Left lung (tissue), 10 donors: ENCODE data around the gene GABRR3. TPM values are rescaled to one million over a fixed set of nuclear protein-coding genes. Genes with fewer than 3 reads are reported as not detected.
"Not testable (repeated sequence)": the region's sequence is repeated elsewhere in the genome, so short reads cannot be mapped to it uniquely, and the experiment has no call there.

Source experiments
- ATAC-seq: fragments of 200-7000 bp; cut with Tn5 transposase; one replicate; pipeline ENCODE4 v1.9.1; 2020; ENCODE audit warnings: moderate library complexity
- DNase-seq, 4 donors: peaks; one replicate each; pipeline ENCODE4 v3.0.0-alpha.2; 2013 to 2020
- H3K27ac ChIP-seq, 2 donors: fragments of 200-600 bp; sonication (generic) in 1 of 2; one replicate each; pipeline versions ENCODE4 v1.5.0 to v1.8.0; 2020 to 2021
- H3K27me3 ChIP-seq, 2 donors: fragments of 200-600 bp; sonication (generic) in 1 of 2; one replicate each; pipeline versions ENCODE4 v1.5.0 to v1.8.0; 2020 to 2021
- H3K36me3 ChIP-seq, 2 donors: fragments of 200-600 bp; sonication (generic) in 1 of 2; one replicate each; pipeline versions ENCODE4 v1.5.0 to v1.8.0; 2020 to 2021
- H3K4me1 ChIP-seq, 2 donors: fragments of 200-600 bp; one replicate each; pipeline ENCODE4 v1.8.0; 2021
- H3K4me3 ChIP-seq, 2 donors: fragments of 200-600 bp; sonication (generic) in 1 of 2; one replicate each; pipeline versions ENCODE4 v1.5.0 to v1.8.0; 2020 to 2021; ENCODE audit warnings: mild to moderate bottlenecking in 1 of 2
- H3K9me3 ChIP-seq, 2 donors: fragments of 200-600 bp; sonication (generic) in 1 of 2; one replicate each; pipeline versions ENCODE4 v1.5.0 to v1.8.0; 2020 to 2021
- CTCF ChIP-seq, 2 donors: fragments of 200-600 bp; sonication (generic) in 1 of 2; IDR thresholded peaks; one replicate each; pipeline versions ENCODE4 v1.5.0 to v1.8.0; 2021; ENCODE audit warnings: antibody characterized with exemption in 2 of 2
- intact Hi-C, 2 donors: fragments of 100-400 bp; cut with DNase I; formaldehyde crosslinking; loops; one replicate each; pipeline versions ENCODE4 v1.11.2 to v1.14.2; 2022
- polyA plus RNA-seq, 6 donors: library from polyadenylated mRNA; unstranded; fragments of 120-200 nt; gene quantifications; one replicate each; pipeline ENCODE4 v1.2.1, GENCODE V29; 2013; ENCODE audit not compliant: insufficient read length in 6 of 6
- total RNA-seq, 2 donors: library from RNA; stranded (reverse); fragmentation: NEBNext Ultra II Directional; extraction: Animal tissue kit (Norgen Biotek cat#: 25700); gene quantifications; one replicate each; pipeline ENCODE4 v1.2.1, GENCODE V29; 2021
- donor health status: DM: no; HTN: yes; CAD: no.
- donor health status: DM: no; HTN: no; CAD: no.

GABRR3 gene
- total and polyA plus RNA-seq, 8 donors: 0.10 TPM; not detected in 7

DNA sequence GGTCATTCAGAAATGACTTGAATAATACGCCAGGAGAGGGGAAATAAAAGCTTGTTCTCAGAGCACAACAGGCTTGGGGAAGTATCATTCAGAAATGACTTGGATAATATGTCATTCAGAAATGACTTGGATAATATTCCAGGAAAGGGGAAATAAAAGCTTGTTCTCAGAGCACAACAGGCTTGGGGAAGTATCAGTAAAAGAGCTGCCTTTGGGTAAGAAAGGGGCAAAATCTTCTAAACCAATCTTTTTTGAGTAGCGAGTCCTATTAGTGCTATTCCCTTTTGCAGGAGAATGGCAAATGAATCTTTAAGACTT, 20.9 kb downstream of the GABRR3 start:
- ATAC-seq (no peak), DNase-seq (no peak)
- Histone ChIP-seq H3K27me3 (no peaks in the 10 kb centered on the region), H3K36me3 (no peaks in the 10 kb centered on the region), H3K27ac (peak overlapping the region in 1 of 2 donors; percentile 10), H3K4me1 (peaks cover 0 to 21% of the 10 kb centered on the region in 2 donors), H3K9me3 (peaks cover 0 to 4% of the 10 kb centered on the region in 2 donors), H3K4me3 (no peak overlapping the region)
- intact Hi-C loops: no loop called here
- TF ChIP-seq CTCF (IDR thresholded peaks at IDR 0.05): no peak

DNA sequence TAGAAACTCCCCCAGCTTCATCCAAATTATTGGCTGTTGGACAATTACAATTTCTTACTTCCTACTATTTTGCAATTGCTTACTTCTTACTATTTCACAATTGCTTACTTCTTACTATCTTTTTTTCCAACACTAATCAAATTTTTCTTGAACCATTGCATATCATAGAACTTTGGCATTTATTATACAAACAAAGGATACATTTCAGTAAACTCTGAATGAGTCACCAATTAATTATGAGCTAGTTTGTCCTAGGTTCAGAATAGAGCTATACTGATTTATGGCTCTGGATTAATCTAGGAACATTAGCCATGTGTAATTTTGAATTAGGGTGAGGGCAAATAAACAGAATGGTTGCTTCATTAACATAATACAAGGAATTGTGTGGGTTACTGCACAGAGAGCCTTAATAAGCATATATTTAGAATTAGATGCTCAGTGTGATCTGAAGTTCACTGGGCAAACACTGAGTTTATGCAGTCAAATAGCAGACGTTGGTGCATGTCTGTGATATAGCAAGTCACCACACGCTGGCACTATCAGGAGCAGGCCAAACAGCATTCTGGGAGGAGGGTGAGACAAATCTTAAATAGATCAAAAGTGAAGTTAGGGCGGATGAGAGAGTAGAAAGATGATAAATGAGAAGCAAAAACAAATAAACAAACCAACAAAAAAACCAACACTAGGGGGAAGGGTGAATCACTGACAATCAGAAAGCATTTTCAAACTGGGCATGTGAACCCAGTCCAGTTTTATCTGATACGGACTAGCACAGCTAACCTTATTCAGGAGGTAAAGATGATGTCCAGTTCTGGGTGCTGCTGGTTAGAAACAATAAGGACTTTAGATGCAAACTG, 21.5 kb downstream of the GABRR3 start:
- ATAC-seq (peak; percentile 46), DNase-seq (peak in 1 of 4 donors; percentile 51)
- intact Hi-C loops: no loop called here
- Histone ChIP-seq H3K27me3 (no peaks in the 10 kb centered on the region), H3K27ac (peak overlapping the region in 1 of 2 donors; percentile 20), H3K36me3 (no peaks in the 10 kb centered on the region), H3K4me3 (no peak overlapping the region), H3K4me1 (peaks cover 0 to 21% of the 10 kb centered on the region in 2 donors), H3K9me3 (peaks cover 0 to 4% of the 10 kb centered on the region in 2 donors)
- TF ChIP-seq CTCF (IDR thresholded peaks at IDR 0.05): no peak

GRCh38 chr3:98012979-98013378, 22.1 kb downstream of the GABRR3 start:
- no peak for TF ChIP-seq CTCF (IDR thresholded peaks at IDR 0.05)
- Histone ChIP-seq H3K4me1 (peaks cover 0 to 21% of the 10 kb centered on the region in 2 donors), H3K4me3 (no peak overlapping the region), H3K9me3 (peaks cover 0 to 4% of the 10 kb centered on the region in 2 donors), H3K36me3 (no peaks in the 10 kb centered on the region), H3K27ac (peak overlapping the region in 1 of 2 donors; percentile 20), H3K27me3 (no peaks in the 10 kb centered on the region)
- ATAC-seq (peak; percentile 59), DNase-seq (peak in 2 of 4 donors; percentile 58 to 73)
- intact Hi-C loops: no loop called here

DNA sequence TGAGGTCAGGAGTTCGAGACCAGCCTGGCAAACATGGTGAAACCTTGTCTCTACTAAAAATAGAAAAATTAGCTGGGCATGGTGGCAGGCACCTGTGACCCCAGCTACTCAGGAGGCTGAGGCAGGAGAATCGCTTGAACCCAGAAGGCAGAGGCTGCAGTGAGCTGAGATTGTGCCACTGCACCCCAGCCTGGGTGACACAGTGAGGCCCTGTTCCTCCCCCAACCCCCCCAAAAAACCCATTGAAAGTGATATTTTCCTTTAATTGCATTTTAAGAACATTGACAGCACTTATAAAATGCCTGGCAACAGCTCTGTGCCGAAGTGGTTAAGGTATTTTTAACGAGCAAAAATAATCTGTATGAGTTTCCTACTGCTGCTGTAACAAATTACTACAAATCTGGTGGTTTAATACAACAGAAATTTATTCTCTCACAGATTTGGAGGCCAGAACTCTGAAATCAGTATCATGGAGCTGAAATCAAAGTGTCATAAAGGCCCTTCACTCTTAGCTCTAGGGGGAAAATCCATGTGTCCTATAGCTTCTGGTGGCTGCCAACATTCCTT, 24.1 kb downstream of the GABRR3 start:
- H3K27me3 ChIP-seq, H3K9me3 ChIP-seq, H3K4me3 ChIP-seq, H3K27ac ChIP-seq, intact Hi-C loops, H3K36me3 ChIP-seq, DNase-seq, ATAC-seq: not testable (repeated sequence)
- peaks cover 0 to 21% of the 10 kb centered on the region in 2 donors for H3K4me1 ChIP-seq

- H3K27me3 ChIP-seq: no peaks in the 10 kb centered on the region
- ATAC-seq: no peak
- no peak overlapping the region for H3K27ac ChIP-seq
- peaks cover 0 to 21% of the 10 kb centered on the region in 2 donors for H3K4me1 ChIP-seq
- TF ChIP-seq CTCF (IDR thresholded peaks at IDR 0.05): no peak
- DNase-seq: no peak
- H3K9me3 ChIP-seq: peaks cover 0 to 4% of the 10 kb centered on the region in 2 donors
- no peak overlapping the region for H3K4me3 ChIP-seq
- no peaks in the 10 kb centered on the region for H3K36me3 ChIP-seq
- intact Hi-C loops: no loop called here
Observed at GRCh38 chr3:98010194-98010882, 24.8 kb downstream of the GABRR3 start.
